Liver (tissue), 9 donors: ENCODE measurements around the gene PCDHGA3. TPM values are rescaled to one million over a fixed set of nuclear protein-coding genes. Genes with fewer than 3 reads are reported as not detected.
"Not testable (repeated sequence)": the region's sequence is repeated elsewhere in the genome, so short reads cannot be mapped to it uniquely, and the experiment has no call there.

Source experiments
- DNase-seq: peaks from one replicate; pipeline ENCODE4 v3.0.0-alpha.2; 2017; ENCODE audit warnings: low spot score
- H3K27ac ChIP-seq, 2 donors: one replicate each; pipeline ENCODE4 v1.7.0; 2013; ENCODE audit warnings: inconsistent platforms in 2 of 2, low read length in 2 of 2, control low read depth in 1 of 2, low read depth in 1 of 2, mild to moderate bottlenecking in 1 of 2
- H3K27me3 ChIP-seq, 4 donors: one replicate each; pipeline versions ENCODE4 v1.6.1 to v1.7.0; 2013; ENCODE audit warnings: low read length in 3 of 4, inconsistent platforms in 1 of 4, mild to moderate bottlenecking in 1 of 4, moderate library complexity in 1 of 4; ENCODE audit not compliant: control insufficient read depth in 4 of 4, insufficient read depth in 4 of 4
- H3K36me3 ChIP-seq, 4 donors: one replicate each; pipeline versions ENCODE4 v1.6.1 to v1.7.0; 2013; ENCODE audit warnings: low read length in 3 of 4, mild to moderate bottlenecking in 3 of 4, low read depth in 1 of 4, moderate library complexity in 1 of 4; ENCODE audit not compliant: control insufficient read depth in 4 of 4, insufficient read depth in 3 of 4
- H3K4me1 ChIP-seq, 4 donors: one replicate each; pipeline versions ENCODE4 v1.6.1 to v1.7.0; 2013; ENCODE audit warnings: low read length in 3 of 4, mild to moderate bottlenecking in 3 of 4, moderate library complexity in 1 of 4; ENCODE audit not compliant: control insufficient read depth in 4 of 4, insufficient read depth in 4 of 4
- H3K4me3 ChIP-seq, 3 donors: one replicate each; pipeline versions ENCODE4 v1.6.1 to v1.7.0; 2013; ENCODE audit warnings: low read length in 3 of 3, control low read depth in 1 of 3, low read depth in 1 of 3, mild to moderate bottlenecking in 1 of 3
- H3K9ac ChIP-seq, 2 donors: one replicate each; pipeline ENCODE4 v1.7.0; 2013; ENCODE audit warnings: low read length in 2 of 2, mild to moderate bottlenecking in 2 of 2, moderate library complexity in 2 of 2, control low read depth in 1 of 2, low read depth in 1 of 2
- H3K9me3 ChIP-seq, 4 donors: one replicate each; pipeline versions ENCODE4 v1.6.1 to v1.7.0; 2013; ENCODE audit warnings: low read length in 3 of 4; ENCODE audit not compliant: control insufficient read depth in 4 of 4
- CTCF ChIP-seq: fragments of 150-350 bp; IDR thresholded peaks from 2 replicates; pipeline ENCODE4 v1.5.1; 2017; ENCODE audit warnings: improper control_type of control experiment, low read depth, low read length; ENCODE audit not compliant: missing input control
- EGR1 ChIP-seq, 2 donors: IDR thresholded peaks; 2 replicates each; pipeline ENCODE4 v1.6.1; 2016 to 2018; ENCODE audit warnings: antibody characterized with exemption in 2 of 2, low read depth in 2 of 2
- GABPA ChIP-seq, 2 donors: IDR thresholded peaks in 1 of 2; conservative IDR thresholded peaks in 1 of 2; 2 replicates each; pipeline ENCODE4 v1.6.1; 2016; ENCODE audit warnings: antibody characterized with exemption in 2 of 2, mild to moderate bottlenecking in 1 of 2, moderate library complexity in 1 of 2
- JUND ChIP-seq, 2 donors: IDR thresholded peaks; 2 replicates each; pipeline ENCODE4 v1.6.1; 2016; ENCODE audit warnings: antibody characterized with exemption in 2 of 2
- RAD21 ChIP-seq, 2 donors: IDR thresholded peaks; 2 replicates each; pipeline ENCODE4 v1.6.1; 2016; ENCODE audit warnings: antibody characterized with exemption in 2 of 2, mild to moderate bottlenecking in 2 of 2
- REST ChIP-seq: IDR thresholded peaks from 2 replicates; pipeline ENCODE4 v1.6.1; 2016; ENCODE audit warnings: antibody characterized with exemption, mild to moderate bottlenecking
- SP1 ChIP-seq: IDR thresholded peaks from 2 replicates; pipeline ENCODE4 v1.6.1; 2018; ENCODE audit warnings: antibody characterized with exemption, mild to moderate bottlenecking
- TAF1 ChIP-seq: conservative IDR thresholded peaks from 2 replicates; pipeline ENCODE4 v1.6.1; 2016; ENCODE audit warnings: antibody characterized with exemption, mild to moderate bottlenecking
- ZBTB33 ChIP-seq: IDR thresholded peaks from 2 replicates; pipeline ENCODE4 v1.6.1; 2016; ENCODE audit warnings: antibody characterized with exemption
- WGBS: extraction: QIAGEN DNeasy Blood & Tissue Kit; methylation state at CpG from one replicate; pipeline ENCODE4 v1.1.7; 2013; 5-methylcytosine and 5-hydroxymethylcytosine counted together
- polyA plus RNA-seq, 2 donors: library from polyadenylated mRNA; stranded (reverse) in 1 of 2; unstranded in 1 of 2; fragments of 200-250 nt in 1 of 2; fragments of >200 nt in 1 of 2; fragmentation: Nextera tagmentation in 1 of 2; extraction: Ambion mirVana in 1 of 2; gene quantifications; one replicate each; pipeline versions ENCODE4 v1.2.1 to v1.2.3, GENCODE V29; 2013 to 2015
- total RNA-seq, 2 donors: library from RNA; depleted of rRNA; stranded (reverse); fragments of >200 nt; gene quantifications; one replicate each; pipeline ENCODE4 v1.2.3, GENCODE V29; 2014
- donor health status: healthy.
- donor health status: healthy.
- donor health status: healthy.
- donor health status: healthy.
- donor health status: healthy.

PCDHGA3 gene
- total and polyA plus RNA-seq, 4 donors, result 0.09 to 0.59 (median 0.29) TPM

- Histone ChIP-seq H3K27ac (no peak within 1 kb of the TSS), H3K27me3 (peaks cover 0 to 9% (median 5%) of the 10 kb centered on the region in 4 donors), H3K4me3 (peak within 1 kb of the TSS in 2 of 3 donors; percentile 28 to 52), H3K9me3 (peaks cover 29 to 83% (median 48%) of the 10 kb centered on the region in 4 donors), H3K9ac (no peak within 1 kb of the TSS), H3K36me3 (no peaks in the 10 kb centered on the region), H3K4me1 (no peaks in the 10 kb centered on the region)
- no peak for TF ChIP-seq TAF1
- TF ChIP-seq RAD21 (IDR thresholded peaks at IDR 0.05), result no peak
- no peak for TF ChIP-seq ZBTB33
- no peak for TF ChIP-seq GABPA (IDR thresholded peaks at IDR 0.05 in 1 of 2, conservative IDR thresholded peaks at IDR 0.05 in 1 of 2)
- no peak for TF ChIP-seq SP1
- TF ChIP-seq REST, result no peak
- TF ChIP-seq CTCF, result no peak
- no peak for TF ChIP-seq EGR1 (IDR thresholded peaks at IDR 0.05; ENCODE audit: low read depth in 2 of 2)
- TF ChIP-seq JUND (IDR thresholded peaks at IDR 0.05), result no peak
- WGBS, result 22% methylated on average over 21 of the region's 21 CpGs
- no peak for DNase-seq
These were observed 13.1 kb upstream of the PCDHGA3 start, which contains the start of gene PCDHGA1 for GRCh38 chr5:141330299-141331080. Gene PCDHGA1, plus strand, starts transcription at chr5:141330514.

- not testable (repeated sequence) for H3K36me3 ChIP-seq, H3K27ac ChIP-seq, H3K9ac ChIP-seq, H3K4me3 ChIP-seq, H3K27me3 ChIP-seq, DNase-seq, H3K4me1 ChIP-seq
- WGBS, result 36% methylated on average over 39 of the region's 39 CpGs
- peaks cover 25 to 73% (median 41%) of the 10 kb centered on the region in 4 donors for H3K9me3 ChIP-seq
These were observed 11.1 kb upstream of the PCDHGA3 start for GRCh38 chr5:141332571-141332970.
